Hepatocyte (in vitro differentiated cells): Measurements from ENCODE around the gene BBX.

Experiments used
- EZH2 ChIP-seq: fragments of 200-600 bp; sonication (generic); IDR thresholded peaks from 2 replicates; pipeline ENCODE4 v1.6.1; 2016; ENCODE audit warnings: antibody characterized with exemption, mild to moderate bottlenecking, borderline replicate concordance
- EZH2phosphoT487 ChIP-seq: fragments of 200-600 bp; sonication (generic); IDR thresholded peaks from one replicate; pipeline ENCODE4 v1.6.1; 2018; ENCODE audit warnings: antibody characterized with exemption, mild to moderate bottlenecking, low read depth, moderate library complexity; ENCODE audit not compliant: unreplicated experiment, severe bottlenecking
- TF ChIP-seq, protein P1 (sequence below): fragments of 200-600 bp; sonication (generic); IDR thresholded peaks from 2 replicates; pipeline ENCODE4 v1.5.1; 2016; ENCODE audit warnings: antibody characterized with exemption, mild to moderate bottlenecking; ENCODE audit not compliant: poor library complexity

DNA sequence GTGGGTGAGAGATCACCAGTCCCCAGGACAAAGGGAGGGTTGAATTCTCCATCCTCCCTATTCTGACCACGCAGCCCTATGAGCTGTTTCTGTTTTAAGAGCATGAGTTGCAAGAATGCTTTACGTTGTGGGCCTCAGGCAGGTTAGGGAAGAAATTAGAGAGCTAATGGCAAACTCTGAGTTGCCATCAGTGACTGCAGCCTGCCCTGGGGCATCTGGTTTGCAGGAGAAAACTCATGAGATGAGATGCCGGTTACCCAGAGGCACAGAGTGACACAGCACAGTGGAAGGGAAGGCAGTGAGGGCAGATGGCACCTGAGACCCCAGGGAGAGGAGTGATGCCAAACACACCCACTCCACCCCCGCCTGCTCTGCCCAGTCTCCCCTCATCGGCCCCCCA lies 302.8 kb downstream of the BBX start:
- TF ChIP-seq, protein P1, sequence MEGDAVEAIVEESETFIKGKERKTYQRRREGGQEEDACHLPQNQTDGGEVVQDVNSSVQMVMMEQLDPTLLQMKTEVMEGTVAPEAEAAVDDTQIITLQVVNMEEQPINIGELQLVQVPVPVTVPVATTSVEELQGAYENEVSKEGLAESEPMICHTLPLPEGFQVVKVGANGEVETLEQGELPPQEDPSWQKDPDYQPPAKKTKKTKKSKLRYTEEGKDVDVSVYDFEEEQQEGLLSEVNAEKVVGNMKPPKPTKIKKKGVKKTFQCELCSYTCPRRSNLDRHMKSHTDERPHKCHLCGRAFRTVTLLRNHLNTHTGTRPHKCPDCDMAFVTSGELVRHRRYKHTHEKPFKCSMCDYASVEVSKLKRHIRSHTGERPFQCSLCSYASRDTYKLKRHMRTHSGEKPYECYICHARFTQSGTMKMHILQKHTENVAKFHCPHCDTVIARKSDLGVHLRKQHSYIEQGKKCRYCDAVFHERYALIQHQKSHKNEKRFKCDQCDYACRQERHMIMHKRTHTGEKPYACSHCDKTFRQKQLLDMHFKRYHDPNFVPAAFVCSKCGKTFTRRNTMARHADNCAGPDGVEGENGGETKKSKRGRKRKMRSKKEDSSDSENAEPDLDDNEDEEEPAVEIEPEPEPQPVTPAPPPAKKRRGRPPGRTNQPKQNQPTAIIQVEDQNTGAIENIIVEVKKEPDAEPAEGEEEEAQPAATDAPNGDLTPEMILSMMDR = no peak
- TF ChIP-seq EZH2phosphoT487 (no peak), EZH2 (no peak)
